Adrenal gland (tissue), 12 donors: Measurements from ENCODE around the gene SRGAP1. TPM values are rescaled to one million over a fixed set of nuclear protein-coding genes. Genes with fewer than 3 reads are reported as not detected.

ENCODE experiments used
- DNase-seq, 7 donors: peaks; one replicate each; pipeline ENCODE4 v3.0.0-alpha.2; 2019 to 2020
- H3K27ac ChIP-seq, 5 donors: fragments of 200-600 bp; sonication (generic) in 4 of 5; 1 replicate in 3 of 5; 2 replicates in 2 of 5; pipeline versions ENCODE4 v1.5.1 to v1.8.0; 2016 to 2020; ENCODE audit warnings: mild to moderate bottlenecking in 1 of 5
- H3K27me3 ChIP-seq: fragments of 200-600 bp; 2 replicates; pipeline ENCODE4 v1.8.0; 2021
- H3K36me3 ChIP-seq, 2 donors: fragments of 200-600 bp; replicated peaks in 1 of 2; 1 replicate in 1 of 2; 2 replicates in 1 of 2; pipeline versions ENCODE4 v1.5.1 to v1.8.0; 2018 to 2022
- H3K4me1 ChIP-seq, 2 donors: fragments of 200-600 bp; replicated peaks in 1 of 2; 1 replicate in 1 of 2; 2 replicates in 1 of 2; pipeline versions ENCODE4 v1.5.1 to v1.8.0; 2018 to 2021
- H3K4me3 ChIP-seq, 4 donors: fragments of 200-600 bp; sonication (generic) in 3 of 4; one replicate each; pipeline ENCODE4 v1.5.1; 2016 to 2018
- H3K9me3 ChIP-seq, 3 donors: fragments of 200-600 bp; sonication (generic) in 1 of 3; replicated peaks in 1 of 3; 1 replicate in 2 of 3; 2 replicates in 1 of 3; pipeline versions ENCODE4 v1.5.1 to v1.8.0; 2016 to 2021
- CTCF ChIP-seq, 6 experiments: fragments of 450-650 bp in 4 of 6; fragments of 200-600 bp in 2 of 6; sonication (generic) in 1 of 6; IDR thresholded peaks; 1 replicate in 5 of 6; 2 replicates in 1 of 6; pipeline versions ENCODE4 v1.5.1 to v1.8.0; 2016 to 2021; ENCODE audit warnings: antibody characterized with exemption in 6 of 6, mild to moderate bottlenecking in 2 of 6, moderate library complexity in 1 of 6
- POLR2A ChIP-seq, 2 donors: fragments of 450-650 bp; IDR thresholded peaks; one replicate each; pipeline ENCODE4 v1.6.1; 2017; ENCODE audit warnings: antibody characterized with exemption in 2 of 2, mild to moderate bottlenecking in 2 of 2, moderate library complexity in 1 of 2
- WGBS, 4 donors: extraction: QIAGEN DNeasy Blood & Tissue Kit in 2 of 4; methylation state at CpG; one replicate each; pipeline versions ENCODE4 v1.1.5 to v1.1.7; 2013 to 2017; 5-methylcytosine and 5-hydroxymethylcytosine counted together
- intact Hi-C, 2 donors: fragments of 100-400 bp; cut with DNase I; formaldehyde crosslinking; loops; one replicate each; pipeline versions ENCODE4 v1.14.1 to v1.15.0; 2022 to 2023
- polyA plus RNA-seq, 3 donors: library from polyadenylated mRNA; stranded (reverse); fragments of 200-250 nt in 2 of 3; fragments of 350-450 nt in 1 of 3; fragmentation: Illumina TruSeq in 1 of 3; extraction: RNeasy Lipid Tissue Mini Kit (QIAGEN cat#74804) in 1 of 3; gene quantifications; one replicate each; pipeline ENCODE4 v1.2.3, GENCODE V29; 2013 to 2014
- total RNA-seq, 9 donors: library from RNA; depleted of rRNA in 4 of 9; stranded (reverse); fragments of >200 nt in 4 of 9; fragments of 120-200 nt in 1 of 9; fragmentation: NEBNext Ultra II Directional in 1 of 9; extraction: Animal tissue kit (Norgen Biotek cat#: 25700) in 1 of 9; gene quantifications; one replicate each; pipeline versions ENCODE4 v1.1.0 to v1.2.4, GENCODE V29; 2013 to 2023
- donor health status: healthy with polysubstance abuse.
- donor health status: Bipolar disorder and iron deficiency.
- donor health status: DM: yes; HTN: yes; CAD: no.
- donor health status: DM: no; HTN: no; CAD: no.
- donor health status: DM: no; HTN: no; CAD: no.
- donor health status: DM: yes; HTN: yes; CAD: no.

The SRGAP1 gene
- total and polyA plus RNA-seq, 12 donors = 2.4 to 35.6 (median 9.8) TPM

- H3K27ac ChIP-seq = no peak overlapping the region
- intact Hi-C loops = loop anchor here in 1 of 2 donors (10.0 kb wide), 1 partner anchor 127 kb away; no protein-coding TSS in a partner anchor
- H3K27me3 ChIP-seq = no peaks in the 10 kb centered on the region
- H3K4me1 ChIP-seq = no peaks in the 10 kb centered on the region
- peak; percentile 36 to 73 (median 67) for TF ChIP-seq CTCF (IDR thresholded peaks at IDR 0.05)
- no peak for TF ChIP-seq POLR2A (IDR thresholded peaks at IDR 0.05)
- peaks cover 0 to under 1% of the 10 kb centered on the region in 2 donors for H3K36me3 ChIP-seq
- H3K9me3 ChIP-seq = no peaks in the 10 kb centered on the region
- 52 to 64% (median 59%) methylated on average over 6 of the region's 6 CpGs for WGBS, 4 donors
- no peak for DNase-seq
- no peak overlapping the region for H3K4me3 ChIP-seq
These were observed 42.4 kb upstream of the SRGAP1 start for GRCh38 chr12:63802012-63802608.

- intact Hi-C loops = loop anchor here in 1 of 2 donors (10.0 kb wide), 1 partner anchor 130 kb away; no protein-coding TSS in a partner anchor
These were observed 39.8 kb upstream of the SRGAP1 start for GRCh38 chr12:63804746-63805145.

GRCh38 chr12:63805704-63806672, 38.5 kb upstream of the SRGAP1 start:
- no peaks in the 10 kb centered on the region for H3K4me1 ChIP-seq
- H3K27me3 ChIP-seq = no peaks in the 10 kb centered on the region
- WGBS, 4 donors = 85 to 88% (median 86%) methylated on average over 3 of the region's 3 CpGs
- H3K36me3 ChIP-seq = peaks cover 0 to 17% of the 10 kb centered on the region in 2 donors
- intact Hi-C loops = loop anchor here in 1 of 2 donors (10.0 kb wide), 1 partner anchor 131 kb away; no protein-coding TSS in a partner anchor
- H3K27ac ChIP-seq = no peak overlapping the region
- no peak overlapping the region for H3K4me3 ChIP-seq
- no peak for DNase-seq
- no peaks in the 10 kb centered on the region for H3K9me3 ChIP-seq
- no peak for TF ChIP-seq POLR2A (IDR thresholded peaks at IDR 0.05)
- no peak for TF ChIP-seq CTCF (IDR thresholded peaks at IDR 0.05)

More at GRCh38 chr12:63804746-63805145, 39.8 kb upstream of the SRGAP1 start:
- Histone ChIP-seq H3K36me3 (peaks cover 0 to 17% of the 10 kb centered on the region in 2 donors), H3K4me1 (no peaks in the 10 kb centered on the region), H3K27me3 (no peaks in the 10 kb centered on the region), H3K4me3 (no peak overlapping the region), H3K27ac (no peak overlapping the region), H3K9me3 (no peaks in the 10 kb centered on the region)
- WGBS, 4 donors = 91 to 95% (median 91%) methylated on average over 2 of the region's 2 CpGs
- no peak for DNase-seq
- TF ChIP-seq CTCF (IDR thresholded peaks at IDR 0.05) (no peak), POLR2A (IDR thresholded peaks at IDR 0.05) (no peak)

GRCh38 chr12:63808631-63809030, 35.9 kb upstream of the SRGAP1 start:
- Histone ChIP-seq H3K4me1 (no peaks in the 10 kb centered on the region), H3K36me3 (peaks cover 0 to 17% of the 10 kb centered on the region in 2 donors), H3K27me3 (no peaks in the 10 kb centered on the region), H3K4me3 (no peak overlapping the region), H3K9me3 (no peaks in the 10 kb centered on the region), H3K27ac (no peak overlapping the region)
- no peak for TF ChIP-seq POLR2A (IDR thresholded peaks at IDR 0.05)
- no peak for TF ChIP-seq CTCF (IDR thresholded peaks at IDR 0.05)
- no peak for DNase-seq
- WGBS, 4 donors = 91 to 94% (median 92%) methylated on average over 5 of the region's 5 CpGs
- intact Hi-C loops = loop anchor here in 1 of 2 donors (10.0 kb wide), 1 partner anchor 134 kb away; no protein-coding TSS in a partner anchor
